MV-4-11 (cell line): ENCODE results near the gene CNTNAP5.

ENCODE experiments used
- DNase-seq: peaks from one replicate; lab custom pipeline; 2025; lab: John Stamatoyannopoulos, UW

Gene CNTNAP5

GRCh38 chr2:124558277-124558905 is 533.3 kb downstream of the CNTNAP5 start:
- DNase-seq = no peak

- no peak for DNase-seq
Measured at GRCh38 chr2:124559236-124559635, 534.1 kb downstream of the CNTNAP5 start.

- no peak for DNase-seq
Measured at GRCh38 chr2:124560592-124561112, 535.6 kb downstream of the CNTNAP5 start.

GRCh38 chr2:124561486-124561885 is 536.4 kb downstream of the CNTNAP5 start:
- DNase-seq = no peak

- DNase-seq = no peak
Measured at GRCh38 chr2:124563426-124563825, 538.3 kb downstream of the CNTNAP5 start.

- DNase-seq = no peak
Measured at GRCh38 chr2:124566518-124566970, 541.5 kb downstream of the CNTNAP5 start.

GRCh38 chr2:124570872-124571271 is 545.8 kb downstream of the CNTNAP5 start:
- no peak for DNase-seq

GRCh38 chr2:124571836-124572235 is 546.7 kb downstream of the CNTNAP5 start:
- no peak for DNase-seq

GRCh38 chr2:124572934-124573634 is 548.0 kb downstream of the CNTNAP5 start:
- DNase-seq = no peak

- no peak for DNase-seq
Measured at GRCh38 chr2:124575497-124575896, 550.4 kb downstream of the CNTNAP5 start.

GRCh38 chr2:124580263-124580662 is 555.2 kb downstream of the CNTNAP5 start:
- no peak for DNase-seq

GRCh38 chr2:124582387-124582786 is 557.3 kb downstream of the CNTNAP5 start:
- DNase-seq = no peak

GRCh38 chr2:124584615-124585014 is 559.5 kb downstream of the CNTNAP5 start:
- DNase-seq = no peak

GRCh38 chr2:124585277-124585676 is 560.2 kb downstream of the CNTNAP5 start:
- no peak for DNase-seq

GRCh38 chr2:124586210-124586609 is 561.1 kb downstream of the CNTNAP5 start:
- DNase-seq = no peak

GRCh38 chr2:124586835-124587234 is 561.7 kb downstream of the CNTNAP5 start:
- no peak for DNase-seq

- DNase-seq = no peak
Measured at GRCh38 chr2:124589971-124590370, 564.9 kb downstream of the CNTNAP5 start.

- no peak for DNase-seq
Measured at GRCh38 chr2:124602759-124603158, 577.7 kb downstream of the CNTNAP5 start.

GRCh38 chr2:124604940-124605339 is 579.9 kb downstream of the CNTNAP5 start:
- no peak for DNase-seq

- no peak for DNase-seq
Measured at GRCh38 chr2:124607679-124608078, 582.6 kb downstream of the CNTNAP5 start.

GRCh38 chr2:124609667-124610066 is 584.6 kb downstream of the CNTNAP5 start:
- no peak for DNase-seq

GRCh38 chr2:124610141-124610540 is 585.1 kb downstream of the CNTNAP5 start:
- DNase-seq = no peak

GRCh38 chr2:124610866-124611265 is 585.8 kb downstream of the CNTNAP5 start:
- no peak for DNase-seq
